GM23338 (cell line): ENCODE results near the gene SLC5A12. TPM values are rescaled to one million over a fixed set of nuclear protein-coding genes. Genes with fewer than 3 reads are reported as not detected.

Source experiments
- ATAC-seq: fragments of 200-7000 bp; cut with Tn5 transposase; 3 replicates; pipeline ENCODE4 v1.9.1; 2020
- DNase-seq: peaks from one replicate; pipeline ENCODE4 v3.0.0-alpha.2; 2015; ENCODE audit warnings: low spot score
- H2AFZ ChIP-seq: fragments of 200-600 bp; sonication (generic); 2 replicates; pipeline ENCODE4 v1.8.0; 2016; ENCODE audit warnings: antibody characterized with exemption, mild to moderate bottlenecking, moderate library complexity
- H3F3A ChIP-seq: fragments of 200-600 bp; sonication (generic); replicated peaks from 2 replicates; pipeline ENCODE4 v1.8.0; 2017; ENCODE audit warnings: antibody characterized with exemption, mixed run types, low read depth
- H3K27ac ChIP-seq: fragments of 200-600 bp; sonication (generic); 2 replicates; pipeline ENCODE4 v1.6.1; 2016; ENCODE audit warnings: low read depth
- H3K27me3 ChIP-seq: fragments of 200-600 bp; sonication (generic); 2 replicates; pipeline ENCODE4 v1.8.0; 2016; ENCODE audit warnings: mild to moderate bottlenecking, mixed run types, moderate library complexity; ENCODE audit not compliant: insufficient read depth
- H3K36me3 ChIP-seq: fragments of 200-600 bp; sonication (generic); 2 replicates; pipeline ENCODE4 v1.8.0; 2016; ENCODE audit warnings: mild to moderate bottlenecking; ENCODE audit not compliant: insufficient read depth
- H3K4me1 ChIP-seq: fragments of 200-600 bp; sonication (generic); 2 replicates; pipeline ENCODE4 v1.8.0; 2016; ENCODE audit warnings: mild to moderate bottlenecking, moderate library complexity; ENCODE audit not compliant: insufficient read depth
- H3K4me2 ChIP-seq: fragments of 200-600 bp; sonication (generic); 2 replicates; pipeline ENCODE4 v1.7.1; 2017; ENCODE audit warnings: mixed run types
- H3K4me3 ChIP-seq: fragments of 200-600 bp; sonication (generic); 2 replicates; pipeline ENCODE4 v1.6.1; 2016; ENCODE audit warnings: mixed run types
- H3K79me2 ChIP-seq: fragments of 200-600 bp; sonication (generic); replicated peaks from 2 replicates; pipeline ENCODE4 v1.8.0; 2017; ENCODE audit warnings: mild to moderate bottlenecking; ENCODE audit not compliant: insufficient read depth
- H3K9me2 ChIP-seq: fragments of 200-600 bp; sonication (generic); 2 replicates; pipeline ENCODE4 v1.8.0; 2017; ENCODE audit not compliant: insufficient read depth
- H4K20me1 ChIP-seq: fragments of 200-600 bp; sonication (generic); replicated peaks from 2 replicates; pipeline ENCODE4 v1.8.0; 2017; ENCODE audit warnings: mild to moderate bottlenecking; ENCODE audit not compliant: insufficient read depth
- H3K27ac Mint-ChIP-seq: 2 replicates; pipeline ENCODE4 v1.8.0; 2020; ENCODE audit warnings: inconsistent platforms, mild to moderate bottlenecking, moderate library complexity, mixed read lengths
- H3K27me3 Mint-ChIP-seq: 3 replicates; pipeline ENCODE4 v1.8.0; 2022; ENCODE audit warnings: low read depth, mild to moderate bottlenecking, moderate library complexity, mixed read lengths, inconsistent platforms; ENCODE audit not compliant: insufficient read depth, poor library complexity
- H3K36me3 Mint-ChIP-seq: 3 replicates; pipeline ENCODE4 v1.8.0; 2021; ENCODE audit warnings: low read depth, mild to moderate bottlenecking, inconsistent platforms, moderate library complexity, mixed read lengths
- H3K4me1 Mint-ChIP-seq: 3 replicates; pipeline ENCODE4 v1.8.0; 2020; ENCODE audit warnings: mild to moderate bottlenecking, inconsistent platforms, mixed read lengths
- H3K4me3 Mint-ChIP-seq: 3 replicates; pipeline ENCODE4 v1.8.0; 2021; ENCODE audit warnings: moderate library complexity, mild to moderate bottlenecking, inconsistent platforms, mixed read lengths
- H3K9me3 Mint-ChIP-seq: 3 replicates; pipeline ENCODE4 v1.8.0; 2020; ENCODE audit warnings: moderate library complexity, mild to moderate bottlenecking, inconsistent platforms, mixed read lengths
- ZNF331 ChIP-seq: fragments of 250-450 bp; sonication (Bioruptor Pico); IDR thresholded peaks from 2 replicates; pipeline ENCODE4 v1.5.0; 2020; ENCODE audit warnings: low read depth, mild to moderate bottlenecking, moderate library complexity
- polyA plus RNA-seq: library from polyadenylated mRNA; unstranded; fragments of >200 nt; fragmentation: Nextera tagmentation; extraction: Ambion mirVana; gene quantifications from 2 replicates; pipeline ENCODE4 v1.2.1, GENCODE V29; 2016
- total RNA-seq: library from RNA; depleted of rRNA; stranded (reverse); fragments of >200 nt; shearing (Covaris generic); gene quantifications from 2 replicates; pipeline ENCODE4 v1.2.3, GENCODE V29; 2014
- TF ChIP-seq, protein P1 (sequence below): IDR thresholded peaks from one replicate; pipeline ENCODE4 v1.6.1; 2018; ENCODE audit warnings: antibody characterized with exemption; ENCODE audit not compliant: unreplicated experiment
- TF ChIP-seq, protein P2 (sequence below): IDR thresholded peaks from 2 replicates; pipeline ENCODE4 v1.6.1; 2016; ENCODE audit warnings: antibody characterized with exemption

The SLC5A12 gene
- total and polyA plus RNA-seq, 2 experiments from 2014 or later, result 0.60 to 1.4 TPM

DNA sequence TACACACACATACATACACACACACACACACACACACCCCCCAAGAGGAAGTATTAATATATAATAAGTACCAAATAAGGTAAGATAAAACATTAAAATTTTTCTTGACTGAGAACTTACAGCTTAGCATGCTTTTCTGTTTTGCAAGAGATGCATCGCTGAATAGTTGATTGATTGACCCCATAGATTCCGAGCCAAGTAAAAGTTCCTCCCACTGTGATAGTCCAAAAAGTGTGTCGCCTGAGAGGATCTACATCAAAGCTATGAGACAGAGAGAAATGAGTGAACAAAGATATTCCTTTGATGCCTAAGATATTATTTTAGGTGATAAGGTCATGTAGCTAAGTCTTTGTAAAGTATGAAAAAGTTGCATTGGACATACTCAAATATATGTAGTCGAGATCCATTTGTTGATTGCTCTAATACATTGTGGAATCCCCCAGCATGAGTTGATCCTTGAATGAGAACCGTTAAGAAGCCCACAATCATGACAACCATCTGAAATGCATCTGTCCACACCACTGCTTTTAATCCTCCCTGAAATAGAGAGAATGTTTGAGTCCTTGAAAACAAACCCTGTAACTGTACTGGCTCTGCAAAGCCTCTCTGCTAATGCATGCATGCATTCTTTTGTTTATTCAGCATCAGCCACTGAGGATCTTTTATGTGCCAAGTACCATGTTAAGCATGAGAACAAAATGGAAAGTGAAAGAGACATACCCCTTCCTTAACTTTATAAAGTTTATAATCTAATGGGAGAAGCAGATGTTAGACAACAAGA is 18.3 kb downstream of the SLC5A12 start (continued):
- no peak for TF ChIP-seq ZNF331 (CRISPR knock-in tag)
- TF ChIP-seq, protein P1, sequence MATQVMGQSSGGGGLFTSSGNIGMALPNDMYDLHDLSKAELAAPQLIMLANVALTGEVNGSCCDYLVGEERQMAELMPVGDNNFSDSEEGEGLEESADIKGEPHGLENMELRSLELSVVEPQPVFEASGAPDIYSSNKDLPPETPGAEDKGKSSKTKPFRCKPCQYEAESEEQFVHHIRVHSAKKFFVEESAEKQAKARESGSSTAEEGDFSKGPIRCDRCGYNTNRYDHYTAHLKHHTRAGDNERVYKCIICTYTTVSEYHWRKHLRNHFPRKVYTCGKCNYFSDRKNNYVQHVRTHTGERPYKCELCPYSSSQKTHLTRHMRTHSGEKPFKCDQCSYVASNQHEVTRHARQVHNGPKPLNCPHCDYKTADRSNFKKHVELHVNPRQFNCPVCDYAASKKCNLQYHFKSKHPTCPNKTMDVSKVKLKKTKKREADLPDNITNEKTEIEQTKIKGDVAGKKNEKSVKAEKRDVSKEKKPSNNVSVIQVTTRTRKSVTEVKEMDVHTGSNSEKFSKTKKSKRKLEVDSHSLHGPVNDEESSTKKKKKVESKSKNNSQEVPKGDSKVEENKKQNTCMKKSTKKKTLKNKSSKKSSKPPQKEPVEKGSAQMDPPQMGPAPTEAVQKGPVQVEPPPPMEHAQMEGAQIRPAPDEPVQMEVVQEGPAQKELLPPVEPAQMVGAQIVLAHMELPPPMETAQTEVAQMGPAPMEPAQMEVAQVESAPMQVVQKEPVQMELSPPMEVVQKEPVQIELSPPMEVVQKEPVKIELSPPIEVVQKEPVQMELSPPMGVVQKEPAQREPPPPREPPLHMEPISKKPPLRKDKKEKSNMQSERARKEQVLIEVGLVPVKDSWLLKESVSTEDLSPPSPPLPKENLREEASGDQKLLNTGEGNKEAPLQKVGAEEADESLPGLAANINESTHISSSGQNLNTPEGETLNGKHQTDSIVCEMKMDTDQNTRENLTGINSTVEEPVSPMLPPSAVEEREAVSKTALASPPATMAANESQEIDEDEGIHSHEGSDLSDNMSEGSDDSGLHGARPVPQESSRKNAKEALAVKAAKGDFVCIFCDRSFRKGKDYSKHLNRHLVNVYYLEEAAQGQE, result no peak

DNA sequence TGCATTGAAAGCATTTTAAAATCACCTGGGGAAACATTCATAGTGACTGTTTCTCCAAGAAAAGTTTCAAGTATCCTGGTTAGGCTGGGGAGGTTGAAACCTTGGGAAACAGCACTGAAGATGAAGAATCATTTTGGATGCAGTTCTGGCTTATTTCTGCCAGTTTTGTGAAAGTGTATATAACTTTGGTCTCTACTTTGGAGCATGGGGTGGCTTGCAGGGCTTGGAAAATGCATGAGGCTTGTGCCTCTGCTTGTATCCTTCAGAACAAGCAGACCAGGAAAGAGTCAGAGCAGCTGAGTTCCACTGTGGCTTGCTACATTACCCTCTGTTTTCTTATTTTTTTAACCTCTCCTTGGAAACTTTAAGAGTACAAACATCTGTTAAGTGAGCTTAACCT is 19.5 kb downstream of the SLC5A12 start:
- Histone ChIP-seq H4K20me1 (no peaks in the 10 kb centered on the region), H3K27me3 (no peaks in the 10 kb centered on the region), H2AFZ (no peak overlapping the region), H3K27ac (no peak overlapping the region), H3K36me3 (no peaks in the 10 kb centered on the region), H3K79me2 (no peaks in the 10 kb centered on the region), H3F3A (no peaks in the 10 kb centered on the region), H3K4me2 (no peak overlapping the region), H3K4me1 (peaks cover 5% of the 10 kb centered on the region), H3K4me3 (no peak overlapping the region), H3K9me2 (no peaks in the 10 kb centered on the region; the same call in 1 of the 2 replicates)
- peaks cover 8% of the 10 kb centered on the region for H3K4me1 Mint-ChIP-seq
- H3K9me3 Mint-ChIP-seq, result no peaks in the 10 kb centered on the region
- no peak overlapping the region for H3K27ac Mint-ChIP-seq
- H3K27me3 Mint-ChIP-seq, result no peaks in the 10 kb centered on the region
- H3K4me3 Mint-ChIP-seq, result no peak overlapping the region
- TF ChIP-seq, protein P1, result no peak
- TF ChIP-seq, protein P2, sequence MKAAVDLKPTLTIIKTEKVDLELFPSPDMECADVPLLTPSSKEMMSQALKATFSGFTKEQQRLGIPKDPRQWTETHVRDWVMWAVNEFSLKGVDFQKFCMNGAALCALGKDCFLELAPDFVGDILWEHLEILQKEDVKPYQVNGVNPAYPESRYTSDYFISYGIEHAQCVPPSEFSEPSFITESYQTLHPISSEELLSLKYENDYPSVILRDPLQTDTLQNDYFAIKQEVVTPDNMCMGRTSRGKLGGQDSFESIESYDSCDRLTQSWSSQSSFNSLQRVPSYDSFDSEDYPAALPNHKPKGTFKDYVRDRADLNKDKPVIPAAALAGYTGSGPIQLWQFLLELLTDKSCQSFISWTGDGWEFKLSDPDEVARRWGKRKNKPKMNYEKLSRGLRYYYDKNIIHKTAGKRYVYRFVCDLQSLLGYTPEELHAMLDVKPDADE, result no peak
- DNase-seq, result no peak
- no peak for ATAC-seq
- no peaks in the 10 kb centered on the region for H3K36me3 Mint-ChIP-seq
